NCI-H1436 (cell line): ENCODE measurements around the gene ECE2.
A peak's percentile ranks its signal among the peaks of the same experiment; 100 is the strongest.
"Not testable (repeated sequence)": the region's sequence is repeated elsewhere in the genome, so short reads cannot be mapped to it uniquely, and the experiment has no call there.

Experiments used
- DNase-seq: peaks from one replicate; lab custom pipeline; 2025; lab: John Stamatoyannopoulos, UW

Gene ECE2

GRCh38 chr3:184267249-184267648 is 8.6 kb upstream of the ECE2 start:
- not testable (repeated sequence) for DNase-seq

DNA sequence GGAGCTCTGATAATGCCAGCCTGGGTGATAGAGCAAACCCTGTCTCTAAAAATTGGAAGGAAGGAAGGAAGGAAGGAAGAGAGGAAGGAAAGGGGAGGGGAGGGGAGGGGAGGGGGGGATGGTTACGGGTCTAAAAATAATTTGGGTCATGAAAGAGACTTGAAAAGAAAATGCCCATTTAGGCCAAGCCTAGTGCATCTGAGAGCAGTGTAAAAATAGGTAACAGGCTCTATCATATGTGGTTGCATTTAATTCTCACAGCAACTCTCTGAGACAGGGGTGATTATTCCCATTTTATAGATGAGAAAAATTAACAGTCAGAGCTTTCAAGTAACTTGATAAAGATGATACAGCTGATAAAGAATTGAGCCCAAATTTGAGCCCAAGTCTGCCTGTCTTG is 3.6 kb upstream of the ECE2 start:
- no peak for DNase-seq

DNA sequence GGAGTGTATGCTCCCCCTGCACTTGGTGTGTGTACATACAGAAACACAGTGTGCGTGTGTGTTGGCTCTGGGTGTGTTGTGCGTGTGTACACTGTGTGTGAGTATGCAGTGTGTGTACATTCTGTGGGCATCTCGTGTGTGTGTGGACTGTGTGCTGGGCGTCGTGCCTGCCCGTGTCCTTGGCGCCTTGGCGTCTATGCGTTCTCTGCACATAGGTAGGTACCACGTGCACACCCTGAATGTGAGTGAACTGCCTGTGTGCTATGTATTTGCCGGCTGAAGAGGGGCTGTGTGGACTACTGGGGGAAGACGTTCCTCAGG is 481 bp upstream of the ECE2 start:
- DNase-seq: no peak

- no peak for DNase-seq
These were observed 1.5 kb downstream of the ECE2 start for GRCh38 chr3:184277366-184277765.

- no peak for DNase-seq
These were observed 7.1 kb downstream of the ECE2 start for GRCh38 chr3:184282941-184283340.

DNA sequence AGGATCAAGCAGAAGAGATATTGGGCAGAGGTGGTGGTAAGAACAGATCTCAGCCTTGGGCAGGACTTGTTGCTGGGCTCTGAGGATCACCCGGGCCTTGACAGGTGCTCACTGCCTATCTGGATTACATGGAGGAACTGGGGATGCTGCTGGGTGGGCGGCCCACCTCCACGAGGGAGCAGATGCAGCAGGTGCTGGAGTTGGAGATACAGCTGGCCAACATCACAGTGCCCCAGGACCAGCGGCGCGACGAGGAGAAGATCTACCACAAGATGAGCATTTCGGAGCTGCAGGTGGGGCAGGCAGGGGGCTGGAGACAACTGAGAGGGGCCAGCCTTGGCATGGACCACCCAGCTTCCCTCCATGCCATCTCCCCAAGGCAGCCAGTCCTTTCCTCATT is 7.9 kb downstream of the ECE2 start:
- DNase-seq: no peak

DNA sequence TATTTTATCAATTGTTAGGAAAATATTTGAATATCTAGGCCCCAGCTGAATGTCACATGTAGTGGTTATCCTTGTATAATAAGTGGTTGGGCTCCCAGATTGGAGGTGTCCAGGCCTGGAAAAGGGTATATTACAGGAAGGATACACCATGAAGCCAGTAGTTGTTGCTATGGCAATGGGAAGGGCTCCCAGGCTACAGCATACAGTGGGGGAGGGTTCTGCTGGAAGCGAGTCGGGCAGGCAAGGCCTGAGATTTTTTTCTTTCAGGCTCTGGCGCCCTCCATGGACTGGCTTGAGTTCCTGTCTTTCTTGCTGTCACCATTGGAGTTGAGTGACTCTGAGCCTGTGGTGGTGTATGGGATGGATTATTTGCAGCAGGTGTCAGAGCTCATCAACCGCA is 8.9 kb downstream of the ECE2 start:
- DNase-seq: peak; percentile 70

- DNase-seq: peak; percentile 73
These were observed 13.7 kb downstream of the ECE2 start for GRCh38 chr3:184289426-184289938.

DNA sequence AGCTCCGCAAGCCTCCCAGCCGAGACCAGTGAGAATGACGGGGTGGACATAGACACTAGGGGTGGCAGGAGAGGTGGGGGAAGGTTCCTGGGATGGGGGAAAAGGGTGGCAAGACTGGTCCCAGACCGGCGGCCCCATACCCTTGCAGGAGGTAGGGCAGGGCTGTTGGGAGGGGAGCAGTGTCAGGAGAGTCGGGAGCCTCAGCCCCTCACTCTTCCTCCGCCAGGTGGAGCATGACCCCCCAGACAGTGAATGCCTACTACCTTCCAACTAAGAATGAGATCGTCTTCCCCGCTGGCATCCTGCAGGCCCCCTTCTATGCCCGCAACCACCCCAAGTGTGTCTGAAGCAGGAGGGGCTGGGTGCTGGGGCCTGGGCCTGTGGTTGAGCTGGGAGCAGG is 14.5 kb downstream of the ECE2 start:
- DNase-seq: no peak

- DNase-seq: no peak
These were observed 15.4 kb downstream of the ECE2 start for GRCh38 chr3:184291044-184291737.

DNA sequence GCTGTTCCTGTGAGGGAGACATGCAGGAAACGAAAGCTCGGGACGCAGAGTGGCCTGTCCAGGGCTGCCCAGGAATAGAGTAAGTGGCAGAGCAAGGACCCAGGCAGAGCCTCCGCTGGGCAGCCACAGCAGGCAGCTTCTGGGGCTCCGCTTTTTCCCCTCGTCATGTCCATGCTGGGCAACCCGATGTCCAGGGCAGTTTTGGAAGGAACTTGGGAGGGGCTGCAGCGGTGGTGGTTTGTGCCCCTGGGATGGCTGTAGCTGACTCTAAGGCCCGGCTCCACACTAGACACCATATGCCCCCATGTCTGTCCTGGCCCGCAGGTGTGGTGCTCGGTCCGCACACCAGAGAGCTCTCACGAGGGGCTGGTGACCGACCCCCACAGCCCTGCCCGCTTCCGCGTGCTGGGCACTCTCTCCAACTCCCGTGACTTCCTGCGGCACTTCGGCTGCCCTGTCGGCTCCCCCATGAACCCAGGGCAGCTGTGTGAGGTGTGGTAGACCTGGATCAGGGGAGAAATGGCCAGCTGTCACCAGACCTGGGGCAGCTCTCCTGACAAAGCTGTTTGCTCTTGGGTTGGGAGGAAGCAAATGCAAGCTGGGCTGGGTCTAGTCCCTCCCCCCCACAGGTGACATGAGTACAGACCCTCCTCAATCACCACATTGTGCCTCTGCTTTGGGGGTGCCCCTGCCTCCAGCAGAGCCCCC is 16.1 kb downstream of the ECE2 start:
- DNase-seq: no peak

- DNase-seq: no peak
These were observed 19.9 kb downstream of the ECE2 start for GRCh38 chr3:184295771-184296170.

- no peak for DNase-seq
These were observed 20.8 kb downstream of the ECE2 start for GRCh38 chr3:184296616-184297015.

- peak; percentile 99 for DNase-seq
These were observed 23.1 kb downstream of the ECE2 start, which contains the start of gene PSMD2 for GRCh38 chr3:184298759-184299487. TSS of gene PSMD2 (plus strand) at chr3:184299241. CDS start at chr3:184299267, 26 bp downstream.

DNA sequence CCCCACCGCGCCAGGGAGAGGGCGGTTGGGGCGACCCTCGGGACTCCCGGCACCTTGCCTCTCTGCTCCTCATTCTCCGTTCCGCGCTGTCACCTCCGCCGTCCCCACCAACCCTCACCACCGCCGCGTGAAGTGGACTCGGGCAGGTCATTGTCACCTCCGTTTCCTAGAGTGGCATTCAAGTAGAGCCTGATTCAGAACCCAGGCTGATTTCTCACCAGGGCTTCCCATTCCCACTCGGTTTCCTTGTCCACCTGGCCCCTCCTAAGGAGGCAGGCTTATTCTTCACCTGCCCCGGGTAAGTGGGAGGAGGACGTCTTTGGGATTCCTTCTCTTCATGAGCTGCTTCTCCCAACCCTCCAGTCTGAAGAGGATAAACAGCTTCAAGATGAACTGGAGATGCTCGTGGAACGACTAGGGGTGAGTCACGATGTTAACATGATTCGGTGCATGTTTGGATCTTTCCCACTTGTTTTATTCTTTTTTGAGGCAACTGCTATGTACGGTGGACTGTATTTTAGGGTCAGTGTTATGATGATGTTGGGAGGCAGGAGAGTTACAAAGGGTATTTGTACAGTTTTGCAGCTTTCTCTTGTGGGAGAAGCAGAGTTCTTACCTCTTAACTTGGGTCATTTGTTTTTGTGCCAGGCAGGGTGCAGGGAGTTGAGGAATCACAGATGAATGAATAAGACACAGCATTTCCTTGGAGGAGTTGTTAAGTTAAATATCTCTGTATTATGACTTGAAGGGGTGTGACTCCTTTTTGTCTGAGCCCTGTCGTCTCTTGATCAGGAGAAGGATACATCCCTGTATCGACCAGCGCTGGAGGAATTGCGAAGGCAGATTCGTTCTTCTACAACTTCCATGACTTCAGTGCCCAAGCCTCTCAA is 23.9 kb downstream of the ECE2 start:
- DNase-seq: no peak

- no peak for DNase-seq
These were observed 24.5 kb downstream of the ECE2 start for GRCh38 chr3:184300378-184300720.

DNA sequence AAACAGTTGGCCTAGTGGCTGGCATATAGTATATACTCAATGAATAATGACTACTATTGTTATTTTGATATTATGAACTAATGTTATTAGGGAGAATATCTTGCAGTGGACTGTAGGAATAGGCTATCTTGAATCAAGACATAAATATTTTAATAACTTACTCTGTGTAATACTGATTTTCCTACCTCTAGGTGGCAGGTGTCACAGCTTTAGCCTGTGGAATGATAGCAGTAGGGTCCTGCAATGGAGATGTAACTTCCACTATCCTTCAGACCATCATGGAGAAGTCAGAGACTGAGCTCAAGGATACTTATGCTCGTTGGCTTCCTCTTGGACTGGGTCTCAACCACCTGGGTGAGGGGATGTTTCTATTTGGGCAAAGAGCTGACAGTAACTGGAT is 29.8 kb downstream of the ECE2 start:
- DNase-seq: no peak

GRCh38 chr3:184306341-184306972 is 30.6 kb downstream of the ECE2 start:
- DNase-seq: no peak

GRCh38 chr3:184307915-184308314 is 32.1 kb downstream of the ECE2 start:
- no peak for DNase-seq

DNA sequence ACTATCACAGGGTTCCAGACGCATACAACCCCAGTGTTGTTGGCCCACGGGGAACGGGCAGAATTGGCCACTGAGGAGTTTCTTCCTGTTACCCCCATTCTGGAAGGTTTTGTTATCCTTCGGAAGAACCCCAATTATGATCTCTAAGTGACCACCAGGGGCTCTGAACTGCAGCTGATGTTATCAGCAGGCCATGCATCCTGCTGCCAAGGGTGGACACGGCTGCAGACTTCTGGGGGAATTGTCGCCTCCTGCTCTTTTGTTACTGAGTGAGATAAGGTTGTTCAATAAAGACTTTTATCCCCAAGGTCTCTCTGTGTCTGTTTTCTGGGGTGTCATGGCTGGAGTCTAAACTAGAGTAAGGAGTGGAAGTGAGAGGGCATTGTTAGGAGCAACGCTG is 32.9 kb downstream of the ECE2 start:
- DNase-seq: no peak

DNA sequence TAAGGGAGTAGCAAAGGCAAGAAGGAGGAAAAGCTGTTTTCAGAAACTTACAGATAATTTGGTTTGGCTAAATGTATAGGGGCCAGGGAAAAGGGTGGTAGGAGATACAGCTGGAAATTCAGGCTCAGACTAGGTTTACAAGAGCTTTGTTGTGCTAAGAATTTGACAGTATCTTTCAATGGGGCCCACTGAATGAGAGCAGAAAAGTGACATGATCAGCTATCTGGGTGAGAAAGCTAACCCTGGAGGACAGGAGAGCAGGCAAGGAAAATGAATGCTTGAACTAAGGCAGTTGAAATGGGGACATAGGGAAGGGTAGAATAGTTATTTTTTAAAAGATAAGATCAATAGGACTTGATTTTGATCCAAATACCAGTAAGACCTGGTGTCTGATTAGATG is 35.8 kb downstream of the ECE2 start:
- DNase-seq: no peak

- DNase-seq: peak; percentile 95
These were observed 38.5 kb downstream of the ECE2 start, which contains the start of gene EIF4G1 for GRCh38 chr3:184314363-184314699. TSS of gene EIF4G1 (plus strand) at chr3:184314606. CDS start at chr3:184315797, 1,191 bp downstream.
